ENCODE data around the gene LGALS14.
"Not testable (repeated sequence)": the region's sequence is repeated elsewhere in the genome, so short reads cannot be mapped to it uniquely, and the experiment has no call there.

Gene LGALS14, protein sequence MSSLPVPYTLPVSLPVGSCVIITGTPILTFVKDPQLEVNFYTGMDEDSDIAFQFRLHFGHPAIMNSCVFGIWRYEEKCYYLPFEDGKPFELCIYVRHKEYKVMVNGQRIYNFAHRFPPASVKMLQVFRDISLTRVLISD

DNA sequence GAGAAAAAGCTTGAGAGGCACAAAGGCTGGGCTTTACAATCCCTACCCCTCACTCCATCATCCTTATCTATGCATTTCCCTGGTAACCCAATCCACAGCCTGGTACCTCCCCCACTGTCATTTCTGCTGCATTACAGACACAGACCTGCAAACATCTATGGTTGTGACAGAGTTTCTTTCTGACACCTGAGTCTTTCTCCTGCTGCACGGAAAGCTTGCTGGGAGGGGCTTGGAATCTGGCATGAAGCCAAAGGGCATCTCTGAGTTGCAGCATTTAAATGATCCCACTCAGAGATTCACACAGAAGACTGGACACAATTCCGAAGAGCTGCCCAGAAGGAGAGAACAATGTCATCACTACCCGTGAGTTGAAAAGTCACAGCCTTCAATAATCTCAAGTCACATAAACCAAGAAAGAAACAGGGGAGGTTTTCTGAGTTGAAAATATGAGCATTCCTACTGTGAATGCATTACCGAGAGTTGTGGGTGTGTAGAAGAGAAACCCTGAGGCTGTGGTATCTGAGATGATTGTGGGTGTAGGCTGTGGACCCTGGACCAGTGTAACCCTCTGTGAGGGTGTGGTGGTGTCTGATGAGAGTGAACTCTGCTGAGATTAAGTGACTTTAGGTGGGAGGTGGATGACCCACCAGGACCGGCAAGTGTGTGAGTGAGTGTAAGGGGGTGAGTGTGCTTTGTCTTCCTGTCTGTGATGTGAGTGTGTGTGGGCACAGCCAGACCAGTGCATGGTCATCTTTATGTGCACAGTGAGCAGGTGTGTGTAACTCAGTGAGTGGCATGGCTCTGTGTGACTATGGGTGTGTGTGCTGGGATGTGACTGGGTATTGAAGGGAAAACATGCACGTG, at the start of gene LGALS14:
Gene LGALS14, plus strand, starts transcription at position 301 of the 864 bp plus-strand sequence. Its CDS starts 48 bp downstream, at position 349.
- no peak for DNase-seq

DNA sequence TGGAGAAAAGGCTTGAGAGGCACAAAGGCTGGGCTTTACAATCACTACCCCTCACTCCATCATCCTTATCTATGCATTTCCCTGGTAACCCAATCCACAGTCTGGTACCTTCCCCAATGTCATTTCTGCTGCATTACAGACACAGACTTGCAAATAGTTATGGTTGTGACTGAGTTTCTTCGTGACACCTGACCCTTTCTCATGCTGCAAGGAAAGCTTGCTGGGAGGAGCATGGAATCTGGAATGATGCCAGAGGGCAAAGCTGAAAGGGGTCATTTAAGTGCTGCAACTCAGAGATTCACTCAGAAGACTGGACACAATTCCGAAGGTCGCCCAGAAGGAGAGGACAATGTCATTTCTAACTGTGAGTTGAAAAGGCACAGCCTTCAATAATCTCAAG, 48.7 kb upstream of the LGALS14 start, which contains the start of gene LGALS16:
Gene LGALS16, plus strand, starts transcription at position 301 of the 400 bp plus-strand sequence. Its CDS starts 49 bp downstream, at position 350.
- no peak for DNase-seq

DNA sequence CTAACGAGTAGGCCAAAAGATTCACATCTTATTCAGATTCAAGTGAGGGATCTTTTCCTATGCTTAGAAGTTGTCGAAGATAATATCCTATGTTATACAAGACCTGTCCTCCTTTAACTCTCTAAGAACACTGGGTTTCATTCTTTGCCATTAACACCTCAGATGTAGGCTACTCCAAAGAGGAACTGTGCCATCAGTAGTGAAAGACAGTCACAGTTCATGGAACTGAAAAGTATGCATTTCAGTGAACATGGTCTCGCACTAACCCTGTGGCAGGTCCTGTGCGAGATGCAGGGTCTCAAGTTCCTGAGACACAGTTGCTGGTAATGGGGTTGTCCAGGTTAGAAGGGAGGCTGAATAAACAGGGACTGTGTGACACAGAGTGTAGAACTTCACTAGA, 44.5 kb upstream of the LGALS14 start:
- DNase-seq = no peak

DNA sequence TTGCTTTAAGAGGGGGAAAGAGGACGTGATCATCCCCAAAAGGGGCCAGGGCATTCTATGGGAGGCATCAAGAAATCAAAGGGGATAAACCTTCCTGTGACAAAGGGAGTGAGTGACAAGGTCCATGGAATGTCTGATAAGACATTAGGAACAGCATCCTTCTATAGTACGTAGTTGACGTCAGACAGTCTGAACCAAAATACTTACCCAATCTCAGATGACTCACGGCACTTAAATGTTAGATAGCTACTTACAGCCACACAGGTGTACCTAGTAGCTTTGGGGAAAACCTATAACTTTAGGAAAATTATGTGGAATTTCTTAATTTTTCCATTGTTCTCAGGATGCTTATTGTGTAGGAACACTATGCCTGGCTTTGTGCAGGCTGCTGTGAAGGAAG, 43.6 kb upstream of the LGALS14 start:
- no peak for DNase-seq

DNA sequence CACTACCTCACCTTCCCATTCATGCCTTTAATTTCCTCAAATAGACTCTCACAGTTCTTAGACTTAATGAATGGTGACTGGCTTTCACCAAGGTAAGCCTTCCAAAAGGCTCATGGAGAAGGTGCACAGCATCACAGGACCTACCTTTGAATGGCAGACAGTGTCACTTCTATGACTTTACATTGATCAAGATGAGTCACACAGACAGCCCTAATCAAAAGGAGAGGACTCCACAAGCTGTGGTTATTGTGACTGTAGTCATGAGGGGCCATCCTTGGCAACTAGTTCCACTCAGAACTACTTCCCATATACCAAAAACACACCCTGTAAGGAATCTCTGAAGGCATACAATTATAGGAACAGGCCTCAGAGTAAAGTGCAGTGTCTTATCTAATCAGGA, 42.7 kb upstream of the LGALS14 start:
- no peak for DNase-seq

DNA sequence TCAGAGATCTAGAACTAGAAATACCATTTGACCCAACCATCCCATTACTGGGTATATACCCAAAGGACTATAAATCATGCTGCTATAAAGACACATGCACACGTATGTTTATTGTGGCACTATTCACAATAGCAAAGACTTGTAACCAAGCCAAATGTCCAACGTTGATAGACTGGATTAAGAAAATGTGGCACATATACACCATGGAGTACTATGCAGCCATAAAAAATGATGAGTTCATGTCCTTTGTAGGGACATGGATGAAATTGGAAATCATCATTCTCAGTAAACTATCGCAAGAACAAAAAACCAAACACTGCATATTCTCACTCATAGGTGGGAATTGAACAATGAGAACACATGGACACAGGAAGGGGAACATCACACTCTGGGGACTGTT, 34.4 kb upstream of the LGALS14 start:
- not testable (repeated sequence) for DNase-seq

DNA sequence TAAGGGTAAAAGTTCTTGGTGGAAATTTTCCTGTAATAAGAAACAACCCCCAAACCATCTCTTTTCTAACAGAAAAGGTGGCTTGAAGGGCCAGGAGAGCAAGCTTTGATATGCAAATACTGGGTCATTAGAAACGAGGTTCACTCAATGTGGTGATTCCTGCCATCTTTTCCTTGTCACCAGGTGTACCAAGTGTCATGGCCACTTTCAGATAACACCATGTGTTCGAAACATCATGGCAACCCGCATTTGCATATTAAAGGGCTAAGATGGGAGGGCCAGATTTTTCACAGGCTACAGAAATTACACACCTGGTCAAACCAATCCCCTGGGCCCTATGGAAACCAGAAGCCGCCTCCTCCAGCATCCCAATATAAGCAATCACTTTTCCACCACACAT, 33.3 kb upstream of the LGALS14 start:
- no peak for DNase-seq

DNA sequence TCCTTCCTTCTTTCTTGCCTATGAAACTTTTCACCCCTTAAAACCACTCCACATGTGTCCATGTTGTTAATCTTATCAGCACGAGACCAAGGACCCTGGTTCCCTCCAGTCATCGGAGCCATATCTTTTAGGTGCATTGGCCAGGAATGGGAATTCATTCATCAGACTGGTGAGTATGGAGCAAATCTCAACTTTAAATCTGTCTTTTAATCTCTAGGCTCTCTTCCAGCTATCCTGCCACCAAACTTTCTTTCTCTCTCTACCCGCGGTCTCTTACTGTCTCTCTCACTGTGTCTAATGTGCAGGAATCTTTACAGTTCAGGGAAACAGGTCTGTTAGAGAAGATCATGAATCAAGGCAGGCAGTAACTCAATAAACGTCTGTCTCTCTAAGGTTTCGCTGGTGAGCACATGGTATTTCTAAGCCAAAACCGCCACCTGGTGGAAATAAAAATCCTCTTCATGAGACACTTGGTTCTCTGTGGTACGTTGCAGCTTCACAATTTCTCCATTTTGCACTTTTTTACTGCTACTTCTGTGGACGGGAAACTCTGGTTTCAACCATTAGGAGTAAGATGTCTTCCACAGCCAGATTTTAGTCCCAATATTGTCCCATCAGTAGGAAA, 32.4 kb upstream of the LGALS14 start:
- DNase-seq = no peak

DNA sequence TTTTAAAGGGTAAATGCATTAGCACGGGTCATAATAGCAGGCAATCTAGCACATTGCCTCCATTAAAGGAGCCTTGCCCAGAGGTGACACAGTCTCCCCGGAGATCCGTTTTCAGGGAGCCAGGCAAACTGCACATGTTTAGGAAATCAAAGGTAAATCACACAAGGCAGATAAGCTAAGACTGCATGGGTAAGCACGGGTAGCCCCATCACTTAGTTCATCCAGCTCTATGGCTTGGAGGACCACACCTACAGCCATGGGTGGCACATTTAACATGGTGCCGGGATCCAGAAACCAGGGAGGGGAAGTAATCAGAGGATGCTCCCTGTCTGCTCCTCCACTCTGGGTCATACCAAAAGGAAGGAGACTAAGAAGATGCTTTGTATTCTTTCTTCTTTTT, 31.8 kb upstream of the LGALS14 start:
- DNase-seq = no peak

DNA sequence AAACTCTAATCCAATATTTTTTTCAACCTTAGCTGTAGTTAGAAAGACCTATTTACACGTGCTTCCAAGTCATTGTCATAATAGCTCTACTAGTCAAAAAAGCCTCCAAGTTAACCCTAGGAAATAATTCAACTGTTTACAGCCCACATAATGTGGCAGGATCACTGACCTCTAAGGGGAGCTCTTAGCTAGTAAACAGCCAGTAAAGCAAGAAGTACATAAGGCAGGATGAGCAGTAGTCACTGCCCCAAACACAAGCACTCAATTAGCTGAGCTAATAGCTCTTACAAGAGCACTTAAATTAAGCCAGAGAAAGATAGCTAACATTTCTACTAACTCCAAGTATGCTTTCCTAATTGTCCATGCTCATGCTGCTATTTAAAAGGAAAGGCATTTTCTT, 30.4 kb upstream of the LGALS14 start:
- DNase-seq = not testable (repeated sequence)

DNA sequence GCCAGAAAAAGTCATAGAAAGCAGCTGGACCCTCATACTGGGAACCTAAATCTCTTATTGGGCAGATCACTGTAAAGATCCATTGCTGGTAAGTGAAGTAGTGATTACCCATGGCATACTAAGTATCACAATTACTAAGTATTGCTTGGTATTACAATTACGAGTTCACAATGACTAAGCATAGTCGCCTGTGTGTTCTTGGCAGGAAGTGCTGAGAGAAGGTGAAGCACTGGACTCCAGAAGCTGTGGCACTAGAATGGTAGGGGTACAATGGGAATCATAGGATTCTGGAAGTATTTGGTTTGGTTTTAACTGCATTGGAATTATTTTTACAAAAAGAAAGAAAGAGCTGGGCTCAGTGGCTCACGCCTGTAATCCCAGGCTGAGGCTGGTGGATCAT, 28.3 kb upstream of the LGALS14 start:
- no peak for DNase-seq

DNA sequence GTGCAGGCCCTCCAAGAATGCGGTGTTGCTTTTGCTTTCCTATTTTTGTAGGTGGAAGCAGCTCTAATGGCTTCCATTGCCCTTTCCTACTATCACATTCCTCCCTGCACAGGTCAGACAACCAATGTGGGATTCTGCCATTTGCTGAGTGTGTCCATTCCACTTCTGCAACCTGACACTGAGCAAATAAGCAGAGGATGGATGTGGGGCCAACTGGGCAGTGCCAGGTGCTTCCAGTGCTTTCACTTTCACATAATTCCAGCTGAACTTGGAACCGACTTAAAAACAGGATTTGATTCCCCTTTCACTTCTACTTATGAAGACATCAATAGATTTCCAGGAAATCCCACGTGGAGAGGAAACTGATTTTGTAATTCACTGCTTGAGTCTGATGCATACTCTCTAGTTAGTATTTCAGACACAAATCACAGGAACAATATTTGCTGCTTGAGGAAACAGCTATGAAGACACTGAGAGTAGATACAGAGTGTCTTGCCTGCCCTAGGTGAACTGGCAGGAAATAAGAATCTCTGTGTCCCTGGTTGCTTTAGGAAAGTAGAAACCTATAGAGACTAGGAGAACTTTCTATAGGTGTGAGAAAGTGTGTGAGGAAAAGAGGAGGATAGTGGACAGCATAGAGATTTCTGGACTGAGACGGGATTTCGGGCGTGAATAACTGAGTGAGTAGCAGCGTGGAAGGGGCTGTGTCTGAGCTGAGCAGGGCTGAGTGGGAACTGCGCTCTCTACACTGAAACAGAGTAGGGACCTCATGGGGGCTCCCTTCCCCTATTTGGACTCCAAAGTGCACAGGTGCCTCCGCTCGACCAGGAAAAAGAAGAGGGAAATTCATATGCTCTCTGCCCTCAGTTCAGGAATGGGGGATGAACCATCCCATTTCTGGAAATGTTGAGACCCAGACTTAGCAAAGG, 26.1 kb upstream of the LGALS14 start:
- no peak for DNase-seq

DNA sequence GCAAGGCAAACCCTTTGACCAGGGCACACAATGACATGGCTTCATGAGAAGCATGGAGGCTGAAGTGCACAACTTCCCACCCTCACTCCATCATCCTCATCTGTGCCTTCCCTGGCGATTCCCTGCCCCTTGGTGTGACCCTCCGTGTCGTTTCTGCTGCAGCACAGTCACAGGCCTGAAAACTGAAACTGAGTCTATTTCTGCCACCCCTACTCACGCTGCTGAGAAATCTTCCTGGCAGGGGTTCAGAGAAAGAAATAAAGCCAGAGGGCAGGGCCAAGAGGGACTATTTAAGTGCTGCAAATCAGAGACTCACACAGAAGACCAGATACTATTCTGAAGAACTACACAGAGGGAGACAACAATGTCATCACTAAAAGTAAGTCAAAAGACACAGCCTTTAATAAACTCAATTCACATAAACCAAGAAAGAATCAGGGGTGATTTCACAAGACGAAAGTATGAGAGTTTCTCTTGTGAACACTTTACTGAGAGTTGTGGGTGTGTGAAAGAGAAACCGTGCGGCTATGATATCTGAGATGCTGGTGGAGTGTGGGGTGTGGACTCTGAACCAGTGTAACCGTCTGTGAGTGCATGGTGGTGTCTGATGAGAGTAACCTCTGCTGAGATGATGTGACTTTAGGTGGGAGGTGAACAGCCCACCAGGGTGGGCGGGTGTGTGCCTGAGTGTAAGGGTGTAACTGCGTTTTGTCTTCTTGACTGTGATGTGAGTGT, 25.1 kb upstream of the LGALS14 start:
- DNase-seq = no peak

DNA sequence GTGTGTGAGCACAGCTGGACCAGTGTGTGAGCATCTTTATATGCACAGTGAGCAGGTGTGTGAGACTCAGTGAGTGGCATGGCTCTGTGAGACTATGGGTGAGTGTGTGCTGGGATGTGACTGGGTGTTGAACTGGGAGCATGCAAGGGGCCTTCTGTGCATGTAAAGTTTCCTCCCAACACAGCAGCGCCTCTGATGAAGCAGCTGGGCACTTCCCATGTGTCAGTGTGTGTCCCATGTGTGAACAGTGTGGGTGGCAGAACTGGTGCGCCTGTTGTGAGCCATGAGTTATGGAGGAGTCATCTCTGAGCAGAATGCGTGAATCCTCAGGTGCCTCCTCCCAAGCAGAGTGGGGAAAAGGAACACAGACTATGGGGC, 24.5 kb upstream of the LGALS14 start:
- no peak for DNase-seq

DNA sequence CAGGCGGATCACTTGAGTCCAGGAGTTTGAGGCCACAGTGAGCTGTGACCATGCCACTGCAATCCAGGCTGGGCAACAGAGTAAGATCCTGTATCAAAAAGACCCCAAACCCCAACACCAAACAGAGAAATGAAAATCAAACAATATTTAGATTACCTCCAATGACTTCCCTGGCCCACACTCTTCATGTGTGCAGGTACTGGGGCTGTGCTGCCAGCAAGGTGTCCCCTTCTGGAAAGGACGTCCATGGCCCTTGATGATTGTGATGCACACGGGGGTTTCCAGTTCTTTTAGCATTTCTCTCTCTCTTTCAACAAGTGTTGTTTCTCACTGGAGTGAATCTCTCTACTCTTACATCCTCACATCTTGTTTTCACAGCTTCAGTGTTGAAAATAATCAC, 23.7 kb upstream of the LGALS14 start:
- DNase-seq = no peak

DNA sequence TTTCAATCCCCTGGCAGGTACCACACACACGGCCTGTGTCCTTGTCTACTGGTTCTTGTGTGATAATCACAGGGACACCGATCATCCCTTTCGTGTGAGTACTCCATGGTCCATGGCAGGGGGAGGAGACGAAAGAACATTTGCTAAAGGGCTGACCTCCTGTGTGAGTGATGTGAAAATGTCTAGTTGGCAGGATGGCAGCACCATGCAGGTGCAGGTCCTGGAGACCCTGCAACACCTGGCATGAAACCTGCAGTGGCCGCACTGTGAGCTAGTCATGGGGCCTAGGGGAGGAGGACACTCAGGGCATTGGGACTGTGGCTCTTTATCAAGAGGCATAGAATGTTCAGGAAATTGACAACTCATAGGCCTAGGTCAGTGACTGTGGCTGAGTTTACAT, 22.9 kb upstream of the LGALS14 start:
- no peak for DNase-seq

DNA sequence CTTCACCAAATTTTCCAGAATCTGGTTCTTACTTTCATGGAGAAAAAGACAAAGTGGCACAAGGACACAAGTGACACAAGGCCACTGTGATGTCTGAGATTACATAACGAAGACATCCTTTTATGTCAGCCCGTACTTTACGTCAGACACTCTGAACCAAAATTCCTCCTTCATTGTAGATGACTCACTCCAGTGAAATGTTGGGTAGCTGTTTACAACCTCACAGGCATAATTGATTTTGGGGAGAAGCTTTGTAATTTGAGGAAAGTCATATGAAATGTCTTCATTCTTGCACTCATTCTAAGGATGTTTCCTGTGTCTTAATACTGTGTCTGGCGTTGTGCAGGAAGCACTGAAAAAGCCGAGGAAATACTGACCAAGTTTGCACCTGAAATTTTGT, 20.0 kb upstream of the LGALS14 start:
- no peak for DNase-seq

DNA sequence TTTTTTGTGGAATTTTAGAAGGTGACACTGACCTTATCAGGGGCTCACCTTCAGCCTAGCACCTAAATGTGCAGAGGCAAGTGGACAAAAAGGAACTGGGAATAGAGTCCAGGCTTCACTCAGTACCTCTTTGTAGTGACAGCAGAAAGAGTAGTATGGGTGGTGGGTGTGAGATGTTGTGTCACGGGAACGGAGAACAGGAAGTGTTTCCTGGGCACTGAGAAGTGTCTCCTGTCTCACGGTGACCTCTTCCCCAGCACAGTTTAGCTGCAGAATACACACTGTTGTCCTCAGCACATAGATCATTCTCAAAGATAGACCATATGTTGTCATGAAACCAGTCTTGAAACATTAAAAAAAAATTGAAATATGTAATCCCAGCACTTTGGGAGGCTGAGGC, 17.5 kb upstream of the LGALS14 start:
- DNase-seq = no peak

DNA sequence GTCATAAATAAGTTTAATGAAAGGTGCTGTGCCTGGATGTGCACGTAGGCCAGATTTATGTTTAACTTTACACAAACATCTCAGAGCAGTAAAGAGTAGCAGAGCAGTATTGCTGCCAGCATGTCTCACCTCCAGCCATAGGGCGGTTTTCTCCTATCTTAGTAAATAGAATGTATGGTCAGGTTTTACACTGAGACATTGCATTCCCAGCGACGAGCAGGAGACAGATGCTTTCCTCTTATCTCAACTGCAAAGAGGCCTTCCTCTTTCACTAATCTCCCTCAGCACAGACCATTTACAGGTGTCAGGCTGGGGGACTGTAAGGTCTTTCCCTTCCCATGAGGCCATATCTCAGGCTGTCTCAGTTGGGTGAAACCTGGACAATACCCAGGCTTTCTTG, 15.6 kb upstream of the LGALS14 start:
- not testable (repeated sequence) for DNase-seq

DNA sequence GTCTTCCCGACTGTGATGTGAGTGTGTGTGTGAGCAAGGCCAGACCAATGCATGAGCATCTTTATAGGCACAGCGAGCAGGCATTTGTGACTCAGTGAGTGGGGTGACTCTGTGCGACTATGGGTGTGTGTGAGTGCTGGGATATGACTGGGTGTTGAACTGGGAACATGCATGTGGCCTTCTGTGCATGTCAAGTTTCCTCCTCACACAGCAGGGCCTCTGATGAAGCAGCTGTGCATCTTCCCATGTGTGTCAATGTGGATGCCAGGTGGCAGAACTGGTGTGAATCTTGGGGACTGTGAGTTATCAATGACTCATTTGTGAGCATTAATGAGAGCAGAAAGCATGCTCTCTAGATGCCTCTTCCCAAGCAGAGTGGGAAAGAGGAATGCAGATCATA, 12.1 kb upstream of the LGALS14 start:
- DNase-seq = no peak

DNA sequence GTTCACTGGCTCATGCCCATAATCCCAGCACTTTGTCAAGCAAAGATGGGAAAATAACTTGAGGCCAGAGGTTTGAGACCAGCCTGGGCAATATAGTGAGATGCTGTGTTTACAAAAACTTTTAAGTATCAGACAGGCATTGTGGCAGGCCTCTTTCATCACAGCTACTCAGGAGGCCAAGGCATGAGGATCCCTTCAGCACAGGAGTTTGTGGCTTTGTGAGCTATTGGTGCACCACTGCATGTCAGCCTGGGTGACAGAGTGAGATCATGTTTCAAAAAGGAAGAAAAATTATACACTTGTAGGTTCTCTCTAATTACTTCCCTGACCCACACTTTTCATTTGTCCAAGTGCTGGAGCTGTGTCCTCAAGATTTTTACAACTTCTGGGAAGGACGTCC, 11.5 kb upstream of the LGALS14 start:
- no peak for DNase-seq

DNA sequence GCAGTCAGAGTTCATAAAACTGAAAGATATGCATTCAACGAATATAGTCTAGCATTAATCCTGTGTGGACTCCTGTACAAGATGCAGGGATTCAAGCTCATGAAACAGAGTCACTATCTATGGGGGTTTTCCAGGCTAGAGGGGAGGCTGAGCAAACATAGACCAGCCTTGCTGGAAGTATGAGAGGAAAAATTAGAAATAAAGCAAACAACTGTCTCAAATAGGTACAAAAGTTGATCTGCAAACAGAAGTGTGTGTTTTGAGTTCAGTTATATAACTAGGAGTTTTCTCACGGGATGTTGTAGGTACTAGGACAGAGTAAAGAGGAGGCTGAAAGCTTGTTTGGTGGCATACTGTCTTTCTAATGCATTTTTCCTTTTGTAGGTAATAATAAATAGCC, 8.5 kb upstream of the LGALS14 start:
- DNase-seq = no peak

Measured in NCI-H226 (cell line).